K562 (cell line): ENCODE measurements around the gene TXNRD2. TPM values are rescaled to one million over a fixed set of nuclear protein-coding genes. Genes with fewer than 3 reads are reported as not detected.

Source experiments
- BRD9 ChIP-seq: fragments of 450-650 bp; IDR thresholded peaks from 2 replicates; pipeline ENCODE4 v1.6.1; 2018; ENCODE audit warnings: low read depth; ENCODE audit not compliant: partially characterized antibody
- CHD1 ChIP-seq: fragments of 200-600 bp; sonication (generic); IDR thresholded peaks from one replicate; pipeline ENCODE4 v1.6.1; 2012; ENCODE audit warnings: mild to moderate bottlenecking, moderate library complexity, low read length, inconsistent platforms
- ETV5 ChIP-seq: sonication (generic); formaldehyde crosslinking; IDR thresholded peaks from 2 replicates; pipeline ENCODE4 v1.4.0; 2020; ENCODE audit warnings: low read depth, mild to moderate bottlenecking, missing genetic modification reagents
- FIP1L1 ChIP-seq: fragments of 200-400 bp; formaldehyde crosslinking; IDR thresholded peaks from 2 replicates; pipeline ENCODE4 v1.6.1; 2018; ENCODE audit warnings: mild to moderate bottlenecking, low read depth, low read length; ENCODE audit not compliant: poor library complexity, severe bottlenecking
- GABPA ChIP-seq: fragments of 200-800 bp; sonication (Bioruptor generic); conservative IDR thresholded peaks from 2 replicates; pipeline ENCODE4 v1.6.1; 2016; ENCODE audit warnings: low read depth, missing genetic modification characterization, missing compliant biosample characterization
- GABPB2 ChIP-seq: fragments of 250-450 bp; sonication (Bioruptor Pico); conservative IDR thresholded peaks from 2 replicates; pipeline ENCODE4 v1.5.1; 2021; ENCODE audit warnings: mild to moderate bottlenecking
- HDAC1 ChIP-seq, 2 experiments: fragments of 450-650 bp; IDR thresholded peaks; 2 replicates each; pipeline ENCODE4 v1.6.1; 2016 to 2017; ENCODE audit warnings: inconsistent platforms in 1 of 2, mild to moderate bottlenecking in 1 of 2, moderate library complexity in 1 of 2
- HMG20A ChIP-seq: fragments of 450-650 bp; formaldehyde crosslinking; conservative IDR thresholded peaks from 2 replicates; pipeline ENCODE4 v1.4.0; 2020; ENCODE audit warnings: mild to moderate bottlenecking, mixed read lengths
- KDM1A ChIP-seq, 2 experiments: fragments of 450-650 bp; IDR thresholded peaks; 2 replicates each; pipeline ENCODE4 v1.6.1; 2016; ENCODE audit warnings: mild to moderate bottlenecking in 2 of 2
- MAFK ChIP-seq: IDR thresholded peaks from 2 replicates; pipeline ENCODE4 v1.6.1; 2011; ENCODE audit warnings: low read length, improper control_type of control experiment
- MLX ChIP-seq, 2 experiments: fragments of 450-650 bp in 1 of 2; sonication (generic) in 1 of 2; formaldehyde crosslinking; conservative IDR thresholded peaks; 2 replicates each; pipeline versions ENCODE4 v1.4.0 to v1.8.1; 2020 to 2022; ENCODE audit warnings: mild to moderate bottlenecking in 1 of 2, missing genetic modification reagents in 1 of 2
- MNT ChIP-seq, 2 experiments: fragments of 450-650 bp; conservative IDR thresholded peaks; 2 replicates each; pipeline ENCODE4 v1.6.1; 2017; ENCODE audit warnings: mild to moderate bottlenecking in 2 of 2, moderate library complexity in 2 of 2
- NCOA2 ChIP-seq, 2 experiments: fragments of 450-650 bp; IDR thresholded peaks; 2 replicates each; pipeline ENCODE4 v1.6.1; 2018; ENCODE audit warnings: mild to moderate bottlenecking in 2 of 2, moderate library complexity in 1 of 2; ENCODE audit not compliant: partially characterized antibody in 2 of 2
- NFIX ChIP-seq: fragments of 250-450 bp; sonication (Bioruptor Pico); IDR thresholded peaks from 2 replicates; pipeline ENCODE4 v1.4.0; 2020; ENCODE audit warnings: low read depth, mild to moderate bottlenecking, moderate library complexity
- NRF1 ChIP-seq, 2 experiments: fragments of 450-650 bp; IDR thresholded peaks in 1 of 2; conservative IDR thresholded peaks in 1 of 2; 2 replicates each; pipeline ENCODE4 v1.6.1; 2014; ENCODE audit warnings: mild to moderate bottlenecking in 2 of 2
- OTX1 ChIP-seq: fragments of 450-650 bp; formaldehyde crosslinking; IDR thresholded peaks from 2 replicates; pipeline ENCODE4 v1.4.0; 2022; ENCODE audit warnings: mild to moderate bottlenecking
- PHF8 ChIP-seq: fragments of 200-600 bp; sonication (generic); IDR thresholded peaks from 2 replicates; pipeline ENCODE4 v1.6.1; 2012; ENCODE audit warnings: mixed run types, mild to moderate bottlenecking, inconsistent platforms, low read length, moderate library complexity, borderline replicate concordance
- RBM14 ChIP-seq: fragments of 200-400 bp; formaldehyde crosslinking; IDR thresholded peaks from 2 replicates; pipeline ENCODE4 v1.6.1; 2018; ENCODE audit warnings: low read depth, mild to moderate bottlenecking, low read length, moderate library complexity, borderline replicate concordance; ENCODE audit not compliant: insufficient read depth
- RFX7 ChIP-seq: fragments of 250-450 bp; sonication (Bioruptor Pico); IDR thresholded peaks from 2 replicates; pipeline ENCODE4 v1.5.1; 2021; ENCODE audit warnings: mild to moderate bottlenecking
- SMARCB1 ChIP-seq: IDR thresholded peaks from 2 replicates; pipeline ENCODE4 v1.6.1; 2011; ENCODE audit warnings: improper control_type of control experiment, low read depth; ENCODE audit not compliant: insufficient read length
- TCF7L2 ChIP-seq: fragments of 150-350 bp; IDR thresholded peaks from 2 replicates; pipeline ENCODE4 v1.6.1; 2016; ENCODE audit warnings: low read depth, mild to moderate bottlenecking, low read length, moderate library complexity
- TSC22D4 ChIP-seq: fragments of 450-650 bp; IDR thresholded peaks from 2 replicates; pipeline ENCODE4 v1.6.1; 2016; ENCODE audit warnings: missing genetic modification characterization, missing biosample characterization, control low read depth
- XRCC3 ChIP-seq: fragments of 450-650 bp; IDR thresholded peaks from 2 replicates; pipeline ENCODE4 v1.6.1; 2017; ENCODE audit warnings: mild to moderate bottlenecking, moderate library complexity
- ZNF134 ChIP-seq: fragments of 250-450 bp; sonication (Bioruptor Pico); conservative IDR thresholded peaks from 2 replicates; pipeline ENCODE4 v1.4.0; 2020
- ZNF184 ChIP-seq: sonication (generic); formaldehyde crosslinking; IDR thresholded peaks from 2 replicates; pipeline ENCODE4 v1.5.0; 2020; ENCODE audit warnings: missing genetic modification reagents
- ZNF23 ChIP-seq: fragments of 250-450 bp; sonication (Bioruptor Pico); IDR thresholded peaks from 2 replicates; pipeline ENCODE4 v1.4.0; 2020; ENCODE audit warnings: mild to moderate bottlenecking
- ZNF384 ChIP-seq: IDR thresholded peaks from 2 replicates; pipeline ENCODE4 v1.6.1; 2012; ENCODE audit warnings: low read depth, low read length, improper control_type of control experiment
- ZNF780A ChIP-seq: fragments of 250-450 bp; sonication (Bioruptor Pico); IDR thresholded peaks from 2 replicates; pipeline ENCODE4 v1.5.0; 2021; ENCODE audit warnings: mild to moderate bottlenecking
- polyA plus RNA-seq, 8 experiments: library from polyadenylated mRNA; depleted of rRNA in 4 of 8; stranded (reverse) in 5 of 8; unstranded in 3 of 8; fragments of >200 nt; fragmentation: Nextera tagmentation in 2 of 8; fragmentation: Illumina TruSeq in 1 of 8; extraction: Ambion mirVana in 2 of 8; extraction: Trizol in 1 of 8; gene quantifications; 2 replicates each; pipeline versions ENCODE4 v1.2.1 to v1.2.3, GENCODE V29; 2011 to 2014; ENCODE audit warnings: inconsistent platforms in 1 of 8, missing spikeins in 1 of 8
- total RNA-seq, 7 experiments: library from RNA; depleted of rRNA in 6 of 7; stranded (reverse); fragments of >200 nt in 6 of 7; fragmentation: Illumina TruSeq in 2 of 7; extraction: Trizol in 2 of 7; gene quantifications; 2 replicates each; pipeline versions ENCODE4 v1.2.1 to v1.2.3, GENCODE V29; 2011 to 2021; ENCODE audit warnings: low replicate concordance in 1 of 7

The TXNRD2 gene
- total and polyA plus RNA-seq, 9 of the 15 experiments (the other 6 are each of a cell fraction or from before 2014, with no cell fraction given), result 3.3 to 80.2 (median 49.4) TPM

DNA sequence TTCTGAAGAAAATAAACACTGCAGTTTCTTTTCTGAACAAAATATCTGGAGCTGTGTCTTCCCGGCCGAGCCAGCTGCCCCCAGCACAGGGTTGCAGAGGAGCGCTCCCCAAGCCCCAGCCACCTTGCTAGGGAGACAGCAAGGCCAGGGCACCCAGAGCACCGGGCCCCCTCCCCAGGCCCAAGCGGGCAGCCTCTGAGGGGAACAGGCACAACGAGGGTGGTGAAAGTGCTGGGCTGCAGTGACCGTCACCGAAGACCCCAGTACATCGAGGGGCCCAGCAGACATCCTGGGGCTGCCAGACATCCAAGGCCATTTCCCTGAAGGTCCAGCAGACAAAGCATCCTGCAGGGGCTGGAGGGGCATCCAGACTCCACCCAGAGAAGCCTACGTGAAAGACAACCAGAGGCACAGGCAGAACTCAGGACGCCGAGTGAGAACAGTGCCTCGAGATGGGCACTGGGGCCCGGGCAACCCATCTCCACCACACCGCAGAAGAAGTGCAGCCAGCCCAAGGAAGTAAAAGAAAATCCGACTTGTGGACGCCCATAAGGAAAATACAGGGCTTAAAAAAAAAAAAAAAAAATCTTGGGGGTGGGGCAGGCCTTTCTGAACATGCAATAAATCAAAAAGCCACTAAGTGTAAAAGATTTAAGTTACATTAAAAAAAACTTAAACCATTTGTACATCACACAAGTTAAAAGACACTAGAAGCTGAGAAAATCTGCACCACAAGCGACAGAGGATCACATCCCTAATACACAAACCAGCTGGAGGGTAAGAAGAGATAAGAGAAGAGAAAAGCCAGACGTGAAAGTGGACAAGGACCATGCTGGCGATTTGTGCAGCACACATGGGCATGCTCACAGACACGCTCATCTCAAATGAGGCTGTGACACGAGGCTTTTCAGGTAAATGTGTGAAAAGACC lies 36.0 kb downstream of the TXNRD2 start (continued):
- TF ChIP-seq ZNF23, result no peak
- TF ChIP-seq GABPB2 (CRISPR knock-in tag), result no peak
- TF ChIP-seq XRCC3, result no peak
- no peak for TF ChIP-seq NCOA2 (IDR thresholded peaks at IDR 0.05; ENCODE audit: partially characterized antibody in 2 of 2)
- no peak for TF ChIP-seq OTX1
- TF ChIP-seq CHD1, result no peak
- TF ChIP-seq TCF7L2, result no peak
- TF ChIP-seq ZNF384, result peak; percentile 66
- no peak for TF ChIP-seq MAFK
- no peak for TF ChIP-seq ZNF780A (CRISPR knock-in tag)
- TF ChIP-seq BRD9, result no peak
- TF ChIP-seq NRF1 (conservative IDR thresholded peaks at IDR 0.05 in 1 of 2, IDR thresholded peaks at IDR 0.05 in 1 of 2), result peak in 1 of 2 experiments; percentile 20; a peak in 1 of 4 replicates
- TF ChIP-seq KDM1A (IDR thresholded peaks at IDR 0.05), result no peak
- TF ChIP-seq RBM14, result 0 out of 2 replicates have a peak, but pooled peaks have one; percentile 68
- no peak for TF ChIP-seq PHF8
- TF ChIP-seq MLX (CRISPR knock-in tag; conservative IDR thresholded peaks at IDR 0.05), result peak in 1 of 2 experiments; percentile 90; a peak in 2 of 4 replicates
- TF ChIP-seq HMG20A (CRISPR knock-in tag), result no peak
- no peak for TF ChIP-seq NFIX (CRISPR knock-in tag)
- no peak for TF ChIP-seq ZNF134 (CRISPR knock-in tag)
- TF ChIP-seq SMARCB1, result no peak
- no peak for TF ChIP-seq HDAC1 (IDR thresholded peaks at IDR 0.05)
- TF ChIP-seq ETV5 (CRISPR knock-in tag), result no peak
- TF ChIP-seq GABPA (tag), result no peak
- TF ChIP-seq ZNF184 (CRISPR knock-in tag), result no peak
- TF ChIP-seq FIP1L1, result no peak
- no peak for TF ChIP-seq RFX7 (CRISPR knock-in tag)
- no peak for TF ChIP-seq MNT (conservative IDR thresholded peaks at IDR 0.05)
- TF ChIP-seq TSC22D4, result no peak
